MG63 (cell line): ENCODE measurements around the gene PRSS38. TPM values are rescaled to one million over a fixed set of nuclear protein-coding genes. Genes with fewer than 3 reads are reported as not detected.
A peak's percentile ranks its signal among the peaks of the same experiment; 100 is the strongest.

Experiments used
- DNase-seq: peaks from one replicate; pipeline ENCODE4 v3.0.0-alpha.2; 2020
- H3K27me3 ChIP-seq: fragments of 250-450 bp; sonication (Bioruptor Pico); 2 replicates; pipeline ENCODE4 v1.5.1; 2020; ENCODE audit warnings: mild to moderate bottlenecking, moderate library complexity
- H3K36me3 ChIP-seq: fragments of 250-450 bp; sonication (Bioruptor Pico); 2 replicates; pipeline ENCODE4 v1.5.1; 2020; ENCODE audit warnings: mild to moderate bottlenecking, moderate library complexity
- H3K4me3 ChIP-seq: fragments of 250-450 bp; sonication (Bioruptor Pico); 2 replicates; pipeline ENCODE4 v1.5.1; 2020; ENCODE audit warnings: mild to moderate bottlenecking, moderate library complexity
- H3K9me3 ChIP-seq: fragments of 250-450 bp; sonication (Bioruptor Pico); 2 replicates; pipeline ENCODE4 v1.5.1; 2020; ENCODE audit warnings: mild to moderate bottlenecking, moderate library complexity
- total RNA-seq: library from RNA; depleted of rRNA; stranded (reverse); fragments of >200 nt; shearing (Covaris generic); gene quantifications from 2 replicates; pipeline ENCODE4 v1.2.3, GENCODE V29; 2014; ENCODE audit warnings: low replicate concordance; rRNA removed

Gene PRSS38
- total RNA-seq, 1 experiment from 2014 or later: not detected

DNA sequence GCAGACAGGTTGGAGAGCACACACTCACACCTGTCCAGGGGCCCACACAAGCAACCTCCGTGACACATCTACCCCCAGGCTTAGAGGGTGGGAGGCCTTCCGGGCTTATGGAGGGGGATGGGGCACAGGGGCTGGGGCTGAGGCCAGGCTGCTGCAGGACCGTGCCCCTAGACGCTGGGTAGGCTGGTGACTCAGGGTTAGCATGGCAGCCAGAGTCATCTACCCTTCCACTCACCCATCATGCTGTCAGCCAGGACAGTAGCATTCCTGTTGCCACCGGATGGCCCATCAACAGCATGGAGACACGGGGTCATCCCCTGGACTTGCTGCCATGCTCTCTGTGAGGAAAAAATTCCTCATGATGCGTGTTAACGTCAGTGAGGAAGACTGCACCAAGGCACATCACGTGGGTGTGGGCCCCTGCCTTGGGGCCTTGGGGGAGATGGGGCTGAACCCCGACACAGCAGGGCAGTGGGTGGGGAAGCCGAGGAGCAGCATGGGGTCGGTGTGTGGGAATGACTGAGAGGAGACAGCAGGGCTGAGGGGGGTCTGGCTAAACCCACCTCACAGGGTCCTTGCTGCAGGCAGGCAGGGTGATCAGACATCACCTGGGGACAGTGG is 79.5 kb downstream of the PRSS38 start:
- H3K4me3 ChIP-seq: no peak overlapping the region
- no peaks in the 10 kb centered on the region for H3K36me3 ChIP-seq
- no peaks in the 10 kb centered on the region for H3K27me3 ChIP-seq
- peak; percentile 3 for DNase-seq
- H3K9me3 ChIP-seq: no peaks in the 10 kb centered on the region

Other genes starting within 250 kb of the PRSS38 start
- gene JMJD4, start 80.4 kb upstream of the PRSS38 start, total RNA-seq: 40.2 and 63.4 TPM in 2 replicates
- 55.5 and 59.8 TPM in 2 replicates for gene SNAP47, start 80.2 kb upstream of the PRSS38 start, total RNA-seq
- 10.8 and 11.3 TPM in 2 replicates for gene WNT9A, start 132.3 kb downstream of the PRSS38 start, total RNA-seq
- 0.52 TPM in 1 of 2 replicates, not detected in the other for gene WNT3A, start 191.3 kb downstream of the PRSS38 start, total RNA-seq